AG10803 (cell line): ENCODE measurements around the gene ICOS.

ENCODE experiments used
- DNase-seq: peaks from one replicate; pipeline ENCODE4 v3.0.0; 2010; ENCODE audit warnings: low read depth
- H3K4me3 ChIP-seq: 2 replicates; pipeline ENCODE4 v1.5.1; 2011; ENCODE audit warnings: mild to moderate bottlenecking, low read length, control low read depth
- TF ChIP-seq, protein P1 (sequence below): conservative IDR thresholded peaks from 2 replicates; pipeline ENCODE4 v1.5.1; 2011; ENCODE audit warnings: mild to moderate bottlenecking, low read length, control low read depth, inconsistent platforms

The ICOS gene

DNA sequence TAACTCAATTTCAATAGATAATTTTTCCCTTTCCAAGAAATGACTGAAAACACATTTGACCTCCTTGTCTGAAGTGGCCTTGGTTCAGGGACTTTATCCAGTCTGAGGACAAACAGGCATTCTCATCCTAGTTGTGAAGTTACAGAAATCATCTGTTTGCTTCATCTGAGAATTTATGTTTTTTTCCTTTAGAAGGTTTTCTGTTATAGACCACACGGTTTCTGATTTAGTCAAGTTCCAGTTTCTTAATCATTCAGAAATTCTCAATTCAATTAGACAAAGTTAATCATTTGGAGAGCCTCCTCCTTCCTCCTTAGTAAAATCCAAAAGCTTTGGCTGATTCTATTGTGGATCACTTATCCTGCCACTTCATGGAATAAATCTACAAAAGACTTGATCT is 60.9 kb downstream of the ICOS start:
- no peak for DNase-seq
- H3K4me3 ChIP-seq = no peak overlapping the region
- TF ChIP-seq, protein P1, sequence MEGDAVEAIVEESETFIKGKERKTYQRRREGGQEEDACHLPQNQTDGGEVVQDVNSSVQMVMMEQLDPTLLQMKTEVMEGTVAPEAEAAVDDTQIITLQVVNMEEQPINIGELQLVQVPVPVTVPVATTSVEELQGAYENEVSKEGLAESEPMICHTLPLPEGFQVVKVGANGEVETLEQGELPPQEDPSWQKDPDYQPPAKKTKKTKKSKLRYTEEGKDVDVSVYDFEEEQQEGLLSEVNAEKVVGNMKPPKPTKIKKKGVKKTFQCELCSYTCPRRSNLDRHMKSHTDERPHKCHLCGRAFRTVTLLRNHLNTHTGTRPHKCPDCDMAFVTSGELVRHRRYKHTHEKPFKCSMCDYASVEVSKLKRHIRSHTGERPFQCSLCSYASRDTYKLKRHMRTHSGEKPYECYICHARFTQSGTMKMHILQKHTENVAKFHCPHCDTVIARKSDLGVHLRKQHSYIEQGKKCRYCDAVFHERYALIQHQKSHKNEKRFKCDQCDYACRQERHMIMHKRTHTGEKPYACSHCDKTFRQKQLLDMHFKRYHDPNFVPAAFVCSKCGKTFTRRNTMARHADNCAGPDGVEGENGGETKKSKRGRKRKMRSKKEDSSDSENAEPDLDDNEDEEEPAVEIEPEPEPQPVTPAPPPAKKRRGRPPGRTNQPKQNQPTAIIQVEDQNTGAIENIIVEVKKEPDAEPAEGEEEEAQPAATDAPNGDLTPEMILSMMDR = no peak

DNA sequence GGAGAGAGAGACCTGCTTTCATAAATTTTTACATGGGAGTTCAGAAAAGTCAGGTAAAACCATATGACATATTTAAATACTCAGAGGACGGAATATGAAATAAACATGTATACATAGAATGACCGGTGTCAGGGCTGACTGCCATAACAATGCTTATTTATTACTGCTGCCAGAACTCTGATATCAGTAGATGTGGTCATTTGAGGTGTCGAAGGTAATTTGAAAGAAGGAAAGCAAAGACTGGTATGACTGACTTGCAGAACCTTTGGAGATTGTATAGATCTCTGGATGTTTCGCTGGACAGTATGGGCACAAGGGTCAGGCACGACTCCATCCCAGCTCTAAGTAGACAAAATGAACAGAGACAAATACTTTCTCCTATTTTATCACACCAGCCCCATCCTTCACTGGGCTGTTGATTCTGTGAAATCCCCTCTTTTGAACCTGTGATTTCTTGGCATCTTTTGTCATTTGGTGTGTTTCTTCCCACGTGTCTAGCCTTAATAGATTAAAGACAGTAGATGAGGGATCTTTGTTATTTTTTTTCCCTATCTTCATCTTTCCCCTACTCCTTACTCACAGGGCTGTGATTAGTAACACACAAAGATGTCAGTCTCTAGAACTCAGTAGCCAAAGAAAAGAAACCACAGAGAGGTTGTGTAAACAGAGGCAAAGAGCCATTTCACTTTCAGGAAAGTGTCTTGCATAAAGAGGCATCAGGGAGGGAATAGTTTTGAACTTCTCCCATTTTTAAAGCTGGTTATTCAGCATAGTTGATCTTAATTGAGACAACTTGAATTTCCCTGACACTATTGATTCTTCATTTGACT is 61.6 kb downstream of the ICOS start:
- TF ChIP-seq, protein P1 = no peak
- peak; percentile 8 for DNase-seq
- no peak overlapping the region for H3K4me3 ChIP-seq

DNA sequence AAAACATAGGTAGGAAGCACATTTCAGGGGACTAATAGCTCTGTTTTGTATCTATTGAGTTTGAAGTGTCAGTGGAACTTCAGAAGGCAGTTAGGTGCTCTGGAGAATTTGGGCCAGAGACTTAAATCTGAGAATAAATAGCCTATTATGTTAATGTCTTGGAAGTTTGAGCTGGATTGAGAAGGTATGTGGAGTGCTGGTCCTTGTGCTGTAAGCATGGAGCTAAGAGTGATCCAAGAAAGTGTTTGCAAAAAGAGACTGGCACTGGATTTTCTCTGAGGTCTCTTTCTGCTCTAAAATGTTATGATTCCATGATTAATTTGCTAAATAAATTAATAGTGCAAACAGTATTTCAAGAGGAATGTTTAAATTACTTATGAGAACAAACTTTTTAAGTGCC is 63.3 kb downstream of the ICOS start:
- TF ChIP-seq, protein P1 = no peak
- H3K4me3 ChIP-seq = no peak overlapping the region
- DNase-seq = no peak

DNA sequence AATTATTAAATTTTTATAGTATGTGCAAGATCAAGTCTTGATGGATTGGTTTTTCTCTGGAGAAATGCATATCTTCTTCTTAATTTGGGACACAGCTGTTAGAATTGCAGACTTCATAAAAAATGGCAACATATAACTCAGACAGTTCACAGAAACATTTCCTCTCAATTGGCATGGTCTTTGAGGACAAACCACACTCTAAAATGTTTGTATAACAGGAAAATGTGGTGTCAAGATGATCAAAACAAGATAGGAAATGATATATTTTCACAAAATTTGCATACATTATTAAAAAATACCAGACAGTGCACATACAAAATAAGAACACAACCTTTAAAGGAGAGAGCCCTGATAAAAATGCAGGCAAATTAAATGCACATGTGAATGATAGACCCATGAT is 63.9 kb downstream of the ICOS start:
- DNase-seq = no peak
- TF ChIP-seq, protein P1 = no peak
- H3K4me3 ChIP-seq = no peak overlapping the region

DNA sequence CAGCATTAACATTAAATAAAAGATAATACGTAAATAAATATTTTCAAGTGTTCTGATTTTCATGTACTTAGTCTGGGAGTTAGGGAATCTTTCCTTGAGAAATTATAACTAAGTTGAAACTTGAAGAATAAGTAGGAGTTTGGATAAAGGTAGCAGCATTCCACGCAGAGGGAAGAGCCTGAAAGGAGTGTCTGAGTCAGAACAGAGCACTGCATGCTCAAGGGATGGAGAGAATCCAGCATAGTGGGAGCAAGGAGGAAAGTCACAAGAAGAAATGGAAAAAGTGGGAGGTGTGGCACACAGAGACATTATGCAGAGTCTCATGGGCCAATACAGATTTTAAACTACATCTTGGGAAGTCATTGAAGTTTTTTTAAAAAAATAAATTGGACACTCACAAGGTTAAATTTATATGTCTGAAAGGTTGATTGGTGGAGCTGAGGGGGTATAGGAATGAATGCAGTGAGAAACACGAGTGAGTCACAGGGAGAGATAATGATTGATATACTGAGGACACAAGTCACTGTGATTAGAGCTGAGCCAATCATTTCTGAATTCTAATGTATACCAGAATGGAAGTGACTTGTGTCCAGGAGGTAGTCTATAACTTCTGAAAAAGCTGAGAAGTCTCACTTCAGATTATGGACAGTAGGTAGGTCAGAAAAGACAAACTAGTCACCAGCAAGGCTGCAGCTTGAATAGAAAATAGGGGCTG is 66.9 kb downstream of the ICOS start:
- no peak overlapping the region for H3K4me3 ChIP-seq
- no peak for DNase-seq

DNA sequence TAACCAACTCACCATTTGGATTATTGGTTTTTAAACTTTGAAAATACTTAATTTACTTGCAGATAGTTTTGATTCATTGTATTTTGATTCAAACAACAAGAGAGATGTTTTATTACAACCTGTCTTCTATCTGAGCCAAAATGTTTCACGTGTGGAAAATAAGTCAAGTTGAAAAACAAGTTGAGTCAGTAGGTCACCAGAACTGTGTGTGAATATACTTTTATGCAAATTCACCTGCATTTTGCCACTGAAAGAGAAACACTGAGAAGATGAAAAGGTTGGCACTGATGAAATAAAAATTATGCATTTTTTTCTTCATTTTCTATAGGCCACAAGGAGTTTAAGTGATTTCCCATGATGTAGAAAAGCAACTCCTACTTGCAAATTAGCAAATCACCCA is 68.3 kb downstream of the ICOS start:
- H3K4me3 ChIP-seq = no peak overlapping the region
- TF ChIP-seq, protein P1 = no peak
- no peak for DNase-seq

More for the DNA sequence above, 66.9 kb downstream of the ICOS start:
- TF ChIP-seq, protein P1 = no peak
